ENCODE results near the gene FBLN2.

DNA sequence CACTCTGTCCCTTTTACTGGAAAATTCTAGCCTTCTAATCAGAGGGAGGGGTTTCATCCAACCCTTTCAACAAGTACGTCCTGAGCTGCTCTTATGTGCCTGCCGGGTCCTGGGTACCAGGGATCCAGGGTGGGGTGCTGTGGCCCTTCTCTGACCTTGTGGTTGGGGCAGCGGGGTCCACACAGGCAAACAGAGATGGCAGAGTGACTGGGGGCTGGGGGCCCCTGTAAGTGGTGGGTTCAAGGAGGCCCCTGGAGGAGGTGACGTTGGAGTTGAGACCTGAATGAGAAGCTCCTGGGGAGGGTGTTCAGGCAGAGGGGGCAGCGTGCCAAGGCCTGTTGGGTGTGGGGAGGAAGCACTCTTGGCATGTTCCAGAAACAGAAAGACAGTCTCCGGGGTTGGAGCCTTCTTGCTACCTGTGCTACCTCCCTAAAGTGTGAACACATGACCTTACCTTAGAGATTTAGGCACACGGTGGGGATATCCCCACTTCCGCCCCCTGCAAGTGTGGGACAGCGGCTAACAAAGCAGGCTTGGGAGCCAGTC lies 78.1 kb downstream of the FBLN2 start:
- TF ChIP-seq EP300 (IDR thresholded peaks at IDR 0.05; ENCODE audit: borderline replicate concordance) (no peak), YY1 (IDR thresholded peaks at IDR 0.05; ENCODE audit: low read depth) (no peak), RAD21 (IDR thresholded peaks at IDR 0.05; ENCODE audit: low read depth) (no peak), EGR1 (IDR thresholded peaks at IDR 0.05) (no peak), CEBPB (IDR thresholded peaks at IDR 0.05) (no peak), MAX (IDR thresholded peaks at IDR 0.05) (no peak), CREB1 (IDR thresholded peaks at IDR 0.05; ENCODE audit: low read depth) (no peak), NFIC (IDR thresholded peaks at IDR 0.05) (no peak), TEAD4 (IDR thresholded peaks at IDR 0.05) (no peak), FOXM1 (IDR thresholded peaks at IDR 0.05; ENCODE audit: borderline replicate concordance, low read depth) (no peak), TAF1 (IDR thresholded peaks at IDR 0.05; ENCODE audit: low read depth) (no peak)
- TF ChIP-seq, protein P1, sequence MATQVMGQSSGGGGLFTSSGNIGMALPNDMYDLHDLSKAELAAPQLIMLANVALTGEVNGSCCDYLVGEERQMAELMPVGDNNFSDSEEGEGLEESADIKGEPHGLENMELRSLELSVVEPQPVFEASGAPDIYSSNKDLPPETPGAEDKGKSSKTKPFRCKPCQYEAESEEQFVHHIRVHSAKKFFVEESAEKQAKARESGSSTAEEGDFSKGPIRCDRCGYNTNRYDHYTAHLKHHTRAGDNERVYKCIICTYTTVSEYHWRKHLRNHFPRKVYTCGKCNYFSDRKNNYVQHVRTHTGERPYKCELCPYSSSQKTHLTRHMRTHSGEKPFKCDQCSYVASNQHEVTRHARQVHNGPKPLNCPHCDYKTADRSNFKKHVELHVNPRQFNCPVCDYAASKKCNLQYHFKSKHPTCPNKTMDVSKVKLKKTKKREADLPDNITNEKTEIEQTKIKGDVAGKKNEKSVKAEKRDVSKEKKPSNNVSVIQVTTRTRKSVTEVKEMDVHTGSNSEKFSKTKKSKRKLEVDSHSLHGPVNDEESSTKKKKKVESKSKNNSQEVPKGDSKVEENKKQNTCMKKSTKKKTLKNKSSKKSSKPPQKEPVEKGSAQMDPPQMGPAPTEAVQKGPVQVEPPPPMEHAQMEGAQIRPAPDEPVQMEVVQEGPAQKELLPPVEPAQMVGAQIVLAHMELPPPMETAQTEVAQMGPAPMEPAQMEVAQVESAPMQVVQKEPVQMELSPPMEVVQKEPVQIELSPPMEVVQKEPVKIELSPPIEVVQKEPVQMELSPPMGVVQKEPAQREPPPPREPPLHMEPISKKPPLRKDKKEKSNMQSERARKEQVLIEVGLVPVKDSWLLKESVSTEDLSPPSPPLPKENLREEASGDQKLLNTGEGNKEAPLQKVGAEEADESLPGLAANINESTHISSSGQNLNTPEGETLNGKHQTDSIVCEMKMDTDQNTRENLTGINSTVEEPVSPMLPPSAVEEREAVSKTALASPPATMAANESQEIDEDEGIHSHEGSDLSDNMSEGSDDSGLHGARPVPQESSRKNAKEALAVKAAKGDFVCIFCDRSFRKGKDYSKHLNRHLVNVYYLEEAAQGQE (IDR thresholded peaks at IDR 0.05; ENCODE audit: low read depth) = no peak
